ENCODE data around the gene RNU5B-1. TPM values are rescaled to one million over a fixed set of nuclear protein-coding genes. Genes with fewer than 3 reads are reported as not detected.
"Not testable (repeated sequence)": the region's sequence is repeated elsewhere in the genome, so short reads cannot be mapped to it uniquely, and the experiment has no call there.

Gene RNU5B-1
- total and polyA plus RNA-seq, 3 donors from 2014 or later = not detected

GRCh38 chr15:65349338-65349737 is 44.9 kb downstream of the RNU5B-1 start:
- Histone ChIP-seq H3K9me3 (no peaks in the 10 kb centered on the region), H3K4me1 (peaks cover 1% of the 10 kb centered on the region), H3K27me3 (no peaks in the 10 kb centered on the region), H3K36me3 (ENCODE audit: low read depth, missing control alignments) (no peaks in the 10 kb centered on the region), H3K4me3 (no peak overlapping the region), H3K27ac (no peak overlapping the region)
- intact Hi-C loops (cut with DNase I; ENCODE audit: low total_unique reads) = no loop called here
- TF ChIP-seq, protein P1, sequence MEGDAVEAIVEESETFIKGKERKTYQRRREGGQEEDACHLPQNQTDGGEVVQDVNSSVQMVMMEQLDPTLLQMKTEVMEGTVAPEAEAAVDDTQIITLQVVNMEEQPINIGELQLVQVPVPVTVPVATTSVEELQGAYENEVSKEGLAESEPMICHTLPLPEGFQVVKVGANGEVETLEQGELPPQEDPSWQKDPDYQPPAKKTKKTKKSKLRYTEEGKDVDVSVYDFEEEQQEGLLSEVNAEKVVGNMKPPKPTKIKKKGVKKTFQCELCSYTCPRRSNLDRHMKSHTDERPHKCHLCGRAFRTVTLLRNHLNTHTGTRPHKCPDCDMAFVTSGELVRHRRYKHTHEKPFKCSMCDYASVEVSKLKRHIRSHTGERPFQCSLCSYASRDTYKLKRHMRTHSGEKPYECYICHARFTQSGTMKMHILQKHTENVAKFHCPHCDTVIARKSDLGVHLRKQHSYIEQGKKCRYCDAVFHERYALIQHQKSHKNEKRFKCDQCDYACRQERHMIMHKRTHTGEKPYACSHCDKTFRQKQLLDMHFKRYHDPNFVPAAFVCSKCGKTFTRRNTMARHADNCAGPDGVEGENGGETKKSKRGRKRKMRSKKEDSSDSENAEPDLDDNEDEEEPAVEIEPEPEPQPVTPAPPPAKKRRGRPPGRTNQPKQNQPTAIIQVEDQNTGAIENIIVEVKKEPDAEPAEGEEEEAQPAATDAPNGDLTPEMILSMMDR (IDR thresholded peaks at IDR 0.05) = no peak
- no peak for TF ChIP-seq POLR2A (IDR thresholded peaks at IDR 0.05)
- DNase-seq = no peak
- 82 to 84% methylated on average over 8 of the region's 8 CpGs for WGBS, 2 donors

GRCh38 chr15:65351972-65352371 is 47.5 kb downstream of the RNU5B-1 start:
- H3K27me3 ChIP-seq; H3K36me3 ChIP-seq (ENCODE audit: low read depth, missing control alignments); H3K27ac ChIP-seq; DNase-seq; intact Hi-C loops (cut with DNase I; ENCODE audit: low total_unique reads); H3K4me1 ChIP-seq; H3K4me3 ChIP-seq; H3K9me3 ChIP-seq: not testable (repeated sequence)
- WGBS, 2 donors = 69 to 73% methylated on average over 1 of the region's 1 CpG

Small RNA genes lying within 50 kb of the gene (small RNA-seq; reads per million reads assigned to genes)
- 11,026 to 11,499 reads per million in 2 donors for gene RNU5A-1
- gene RNU5B-1 = 1,817 to 1,989 reads per million in 2 donors
- 1.0 to 1.4 reads per million in 2 donors for gene SNORA24B

Other genes with a start within 250 kb of the RNU5B-1 start
- gene RASL12, start 236.7 kb upstream of the RNU5B-1 start, total RNA-seq = 10 to 100 TPM; 64.7 to 75.2 TPM
- 43.9 TPM for gene RASL12, start 236.7 kb upstream of the RNU5B-1 start, polyA plus RNA-seq (ENCODE audit: insufficient read depth, low read depth, low replicate concordance)
- gene KBTBD13, start 227.9 kb upstream of the RNU5B-1 start, total RNA-seq = 1 to 10 TPM; 2.4 to 3.4 TPM
- gene KBTBD13, start 227.9 kb upstream of the RNU5B-1 start, polyA plus RNA-seq (ENCODE audit: insufficient read depth, low read depth, low replicate concordance) = 1.2 TPM
- 10 to 100 TPM; 11.3 to 12.1 TPM for gene UBAP1L, start 189.5 kb upstream of the RNU5B-1 start, total RNA-seq
- 3.7 TPM for gene UBAP1L, start 189.5 kb upstream of the RNU5B-1 start, polyA plus RNA-seq (ENCODE audit: insufficient read depth, low read depth, low replicate concordance)
- 10 to 100 TPM; 66.8 to 76.1 TPM for gene PDCD7, start 170.9 kb upstream of the RNU5B-1 start, total RNA-seq
- 39.7 TPM for gene PDCD7, start 170.9 kb upstream of the RNU5B-1 start, polyA plus RNA-seq (ENCODE audit: insufficient read depth, low read depth, low replicate concordance)
- 10 to 100 TPM; 60.4 to 89.4 TPM for gene CLPX, start 119.3 kb upstream of the RNU5B-1 start, total RNA-seq
- gene CLPX, start 119.3 kb upstream of the RNU5B-1 start, polyA plus RNA-seq (ENCODE audit: insufficient read depth, low read depth, low replicate concordance) = 75.8 TPM
- gene CILP, start 93.2 kb upstream of the RNU5B-1 start, total RNA-seq = 10 to 100 TPM in 1 of 2 donors, 1 to 10 TPM in 1; 8.0 to 27.1 TPM
- 48.6 TPM for gene CILP, start 93.2 kb upstream of the RNU5B-1 start, polyA plus RNA-seq (ENCODE audit: insufficient read depth, low read depth, low replicate concordance)
- 10 to 100 TPM; 24.3 to 30.9 TPM for gene PARP16, start 17.8 kb upstream of the RNU5B-1 start, total RNA-seq
- 12.3 TPM for gene PARP16, start 17.8 kb upstream of the RNU5B-1 start, polyA plus RNA-seq (ENCODE audit: insufficient read depth, low read depth, low replicate concordance)
- gene RNU5A-1, start 8.6 kb upstream of the RNU5B-1 start, total RNA-seq = not detected
- gene RNU5A-1, start 8.6 kb upstream of the RNU5B-1 start, polyA plus RNA-seq (ENCODE audit: insufficient read depth, low read depth, low replicate concordance) = not detected
- gene IGDCC3, start 73.3 kb downstream of the RNU5B-1 start, total RNA-seq = 1 to 10 TPM; 6.5 TPM
- 5.8 TPM for gene IGDCC3, start 73.3 kb downstream of the RNU5B-1 start, polyA plus RNA-seq (ENCODE audit: insufficient read depth, low read depth, low replicate concordance)
- gene IGDCC4, start 118.3 kb downstream of the RNU5B-1 start, total RNA-seq = 1 to 10 TPM; 2.7 to 4.3 TPM
- gene IGDCC4, start 118.3 kb downstream of the RNU5B-1 start, polyA plus RNA-seq (ENCODE audit: insufficient read depth, low read depth, low replicate concordance) = 3.3 TPM
- gene DPP8, start 213.0 kb downstream of the RNU5B-1 start, total RNA-seq = 10 to 100 TPM; 51.6 to 68.3 TPM
- gene DPP8, start 213.0 kb downstream of the RNU5B-1 start, polyA plus RNA-seq (ENCODE audit: insufficient read depth, low read depth, low replicate concordance) = 64.4 TPM
- 10 to 100 TPM; 37.5 to 38.6 TPM for gene HACD3, start 225.8 kb downstream of the RNU5B-1 start, total RNA-seq
- 70.6 TPM for gene HACD3, start 225.8 kb downstream of the RNU5B-1 start, polyA plus RNA-seq (ENCODE audit: insufficient read depth, low read depth, low replicate concordance)

All from testis (tissue), 3 donors.